Mammary epithelial cell (primary cell): ENCODE data around the gene SPTAN1.

Experiments
- CTCF ChIP-seq, 2 donors: IDR thresholded peaks in 1 of 2; conservative IDR thresholded peaks in 1 of 2; 2 replicates each; pipeline ENCODE4 v1.5.1; 2011 to 2012; ENCODE audit warnings: inconsistent platforms in 2 of 2, low read length in 2 of 2, mild to moderate bottlenecking in 2 of 2, control low read depth in 1 of 2, low read depth in 1 of 2; ENCODE audit not compliant: insufficient read depth in 1 of 2; ENCODE audit errors: extremely low read depth in 1 of 2
- EZH2 ChIP-seq: IDR thresholded peaks from 2 replicates; pipeline ENCODE4 v1.6.1; 2012; ENCODE audit warnings: low read length, inconsistent platforms, borderline replicate concordance

GRCh38 chr9:128617943-128618342 lies 65.6 kb downstream of the SPTAN1 start:
- TF ChIP-seq CTCF (conservative IDR thresholded peaks at IDR 0.05 in 1 of 2, IDR thresholded peaks at IDR 0.05 in 1 of 2; ENCODE audit: extremely low read depth in 1 of 2, insufficient read depth in 1 of 2, low read depth in 1 of 2, low read length in 2 of 2), result no peak
- TF ChIP-seq EZH2, result no peak
